ENCODE measurements around the gene HOXD13.

DNA sequence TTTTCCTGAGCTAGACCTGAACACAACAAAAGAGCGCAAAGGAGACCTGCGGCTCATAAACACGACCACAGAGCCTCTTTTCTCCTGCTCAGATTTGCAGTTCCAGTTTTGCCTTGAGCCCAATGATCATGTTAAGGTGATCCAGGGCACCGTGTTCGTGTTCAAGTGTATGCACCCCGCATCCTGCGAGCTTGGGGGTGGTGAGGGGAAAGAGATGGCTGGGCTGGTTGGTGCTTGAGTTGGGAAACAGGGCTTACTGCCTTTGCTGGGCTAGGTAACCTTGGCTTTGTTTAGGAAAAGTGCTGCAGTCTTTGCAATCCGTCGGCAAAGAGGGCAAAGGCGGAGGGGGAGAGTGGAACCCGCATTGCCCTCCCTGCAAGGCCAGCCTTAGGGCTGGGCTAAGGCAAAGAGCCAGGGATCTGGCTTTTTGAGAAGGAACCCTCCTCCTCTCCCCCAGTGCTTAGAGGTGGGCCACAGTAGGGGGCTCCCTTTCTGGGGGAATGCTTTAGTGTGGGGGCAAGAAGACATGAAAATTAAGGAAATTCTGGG, 25.4 kb downstream of the HOXD13 start:
- TF ChIP-seq ZNF274 (IDR thresholded peaks at IDR 0.05; ENCODE audit: low read depth, low read length) (no peak), YY1 (IDR thresholded peaks at IDR 0.05; ENCODE audit: insufficient read depth, insufficient read length) (no peak)
